Measurements from ENCODE around the gene TEX2.

TEX2 gene

GRCh38 chr17:64277831-64278562, 14.9 kb upstream of the TEX2 start:
- DNase-seq = no peak
- ATAC-seq = no peak
- H3K4me1 Mint-ChIP-seq = peaks cover 11% of the 10 kb centered on the region
- no peaks in the 10 kb centered on the region for H3K27me3 Mint-ChIP-seq
- H3K4me3 Mint-ChIP-seq = no peak overlapping the region
- no peak overlapping the region for H3K27ac Mint-ChIP-seq
- H3K9me3 Mint-ChIP-seq = no peaks in the 10 kb centered on the region

DNA sequence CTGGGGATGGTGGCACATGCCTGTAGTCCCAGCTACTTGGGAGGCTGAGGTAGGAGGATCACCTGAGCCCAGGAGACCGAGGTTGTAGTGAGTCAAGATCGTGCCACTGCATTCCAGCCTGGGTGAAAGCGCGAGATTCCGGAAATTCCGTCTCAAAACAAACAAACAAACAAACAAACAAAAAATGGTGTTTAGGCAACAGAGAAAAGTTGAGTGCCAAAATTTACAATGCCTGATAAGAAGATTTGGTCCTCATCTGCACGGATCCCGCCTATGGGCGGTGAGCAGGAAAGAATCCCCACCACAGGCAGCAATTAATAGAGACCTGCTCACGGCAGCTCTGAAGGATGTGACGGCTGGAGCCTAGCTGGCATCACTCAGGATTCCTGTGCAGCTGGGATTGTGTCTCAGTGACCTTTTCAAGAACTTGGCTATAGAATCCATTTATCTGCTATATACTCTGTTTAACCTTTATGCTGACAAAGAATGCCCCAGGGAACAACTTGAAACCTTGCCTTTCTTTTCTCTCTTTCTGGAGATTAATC, 14.0 kb upstream of the TEX2 start:
- H3K4me3 Mint-ChIP-seq = no peak overlapping the region
- no peak for DNase-seq
- no peak for ATAC-seq
- H3K27ac Mint-ChIP-seq = no peak overlapping the region
- no peaks in the 10 kb centered on the region for H3K9me3 Mint-ChIP-seq
- H3K27me3 Mint-ChIP-seq = no peaks in the 10 kb centered on the region
- peaks cover 6% of the 10 kb centered on the region for H3K4me1 Mint-ChIP-seq

DNA sequence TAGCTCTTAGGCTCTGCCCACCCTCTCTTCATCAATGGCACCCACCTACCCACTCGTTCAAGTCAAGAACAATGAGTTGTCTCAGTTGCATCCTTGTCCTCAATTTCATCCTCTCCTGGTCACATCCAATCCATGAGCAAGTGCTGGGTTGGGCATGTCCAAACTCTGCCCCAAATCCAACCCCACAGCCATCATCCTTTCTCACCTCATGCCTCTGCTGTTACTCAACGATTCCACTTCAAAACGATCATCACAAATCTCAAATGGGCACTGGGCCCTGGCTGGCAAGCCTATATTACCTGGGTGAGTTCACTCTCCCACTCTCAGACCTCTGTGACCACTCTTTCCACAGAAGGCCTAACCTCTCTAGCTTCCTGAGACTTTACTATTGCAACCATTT, 12.0 kb upstream of the TEX2 start:
- Mint-ChIP-seq H3K4me3 (no peak overlapping the region), H3K27ac (no peak overlapping the region), H3K27me3 (no peaks in the 10 kb centered on the region), H3K9me3 (no peaks in the 10 kb centered on the region), H3K4me1 (peaks cover 22% of the 10 kb centered on the region)
- ATAC-seq (no peak), DNase-seq (no peak)

GRCh38 chr17:64273006-64273405, 9.9 kb upstream of the TEX2 start:
- DNase-seq (no peak), ATAC-seq (no peak)
- Mint-ChIP-seq H3K4me1 (peaks cover 26% of the 10 kb centered on the region), H3K4me3 (no peak overlapping the region), H3K9me3 (no peaks in the 10 kb centered on the region), H3K27ac (peak overlapping the region in 1 of 2 donors; percentile 30), H3K27me3 (no peaks in the 10 kb centered on the region)

- Mint-ChIP-seq H3K4me1 (peaks cover 26% of the 10 kb centered on the region), H3K9me3 (no peaks in the 10 kb centered on the region), H3K27ac (peak overlapping the region; percentile 70 to 89), H3K27me3 (no peaks in the 10 kb centered on the region), H3K4me3 (peak overlapping the region; percentile 36 to 39)
- ATAC-seq (peak; percentile 39), DNase-seq (no peak)
Observed at GRCh38 chr17:64270885-64271284, 7.8 kb upstream of the TEX2 start.

- Mint-ChIP-seq H3K27me3 (no peaks in the 10 kb centered on the region), H3K4me1 (peaks cover 26% of the 10 kb centered on the region), H3K9me3 (no peaks in the 10 kb centered on the region), H3K4me3 (peak overlapping the region in 1 of 2 donors; percentile 36), H3K27ac (no peak overlapping the region)
- ATAC-seq (no peak), DNase-seq (no peak)
Observed at GRCh38 chr17:64269687-64270649, 6.9 kb upstream of the TEX2 start.

- no peaks in the 10 kb centered on the region for H3K9me3 Mint-ChIP-seq
Observed at GRCh38 chr17:64264891-64265290, 1.8 kb upstream of the TEX2 start.

GRCh38 chr17:64262198-64262999, 661 bp downstream of the TEX2 start:
- ATAC-seq (peak; percentile 61), DNase-seq (peak; percentile 67 to 73)
- Mint-ChIP-seq H3K4me1 (peaks cover 39% of the 10 kb centered on the region), H3K9me3 (no peaks in the 10 kb centered on the region), H3K27ac (peak overlapping the region; percentile 88 to 96), H3K4me3 (peak overlapping the region; percentile 89 to 97), H3K27me3 (no peaks in the 10 kb centered on the region)

More at GRCh38 chr17:64264891-64265290, 1.8 kb upstream of the TEX2 start:
- H3K4me1 Mint-ChIP-seq = peaks cover 45% of the 10 kb centered on the region
- H3K27me3 Mint-ChIP-seq = no peaks in the 10 kb centered on the region
- DNase-seq = no peak
- no peak overlapping the region for H3K4me3 Mint-ChIP-seq
- ATAC-seq = no peak
- no peak overlapping the region for H3K27ac Mint-ChIP-seq

DNA sequence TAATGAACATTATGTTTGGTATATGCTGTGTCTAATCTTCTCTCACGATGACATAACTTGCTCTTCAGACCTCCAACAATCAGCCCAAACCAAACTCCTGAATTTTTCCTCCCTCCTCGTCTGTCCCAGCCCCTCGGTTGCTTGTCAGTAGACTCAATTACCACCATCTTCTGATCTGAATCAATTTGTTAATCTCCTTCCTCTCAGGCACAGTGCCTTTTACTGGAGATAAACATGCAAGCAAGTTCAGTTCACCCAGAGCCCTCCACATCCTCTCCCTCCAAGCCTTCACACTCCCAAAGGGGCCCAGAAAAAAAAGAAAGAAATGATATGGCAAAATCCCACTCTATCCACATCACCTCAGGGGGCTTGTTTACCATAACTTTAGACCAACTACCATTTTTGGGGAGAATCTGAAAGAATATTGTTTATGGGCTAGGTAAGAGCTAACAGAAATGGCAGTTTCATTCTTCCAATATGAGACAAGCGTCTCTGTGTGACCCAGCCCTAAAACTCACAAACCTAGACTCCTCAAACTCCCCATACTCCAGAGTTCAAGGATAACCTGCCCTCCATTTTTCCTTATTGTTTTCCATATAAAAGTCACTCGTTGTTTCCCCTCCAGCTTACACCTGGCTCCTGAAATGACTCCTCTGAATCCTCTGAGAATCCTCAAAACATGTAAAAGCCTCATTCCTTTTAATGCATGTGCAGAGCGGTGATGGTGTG, 1.5 kb downstream of the TEX2 start:
- DNase-seq = no peak
- Mint-ChIP-seq H3K4me3 (peak overlapping the region; percentile 89 to 97), H3K4me1 (peaks cover 40% of the 10 kb centered on the region), H3K9me3 (no peaks in the 10 kb centered on the region), H3K27ac (peak overlapping the region; percentile 88 to 96), H3K27me3 (no peaks in the 10 kb centered on the region)
- ATAC-seq = no peak

GRCh38 chr17:64260886-64261285, 2.2 kb downstream of the TEX2 start:
- H3K4me3 Mint-ChIP-seq = peak overlapping the region; percentile 36 to 42
- H3K4me1 Mint-ChIP-seq = peaks cover 47% of the 10 kb centered on the region
- ATAC-seq (no peak), DNase-seq (no peak)
- H3K27me3 Mint-ChIP-seq = no peaks in the 10 kb centered on the region
- no peaks in the 10 kb centered on the region for H3K9me3 Mint-ChIP-seq
- H3K27ac Mint-ChIP-seq = no peak overlapping the region

DNA sequence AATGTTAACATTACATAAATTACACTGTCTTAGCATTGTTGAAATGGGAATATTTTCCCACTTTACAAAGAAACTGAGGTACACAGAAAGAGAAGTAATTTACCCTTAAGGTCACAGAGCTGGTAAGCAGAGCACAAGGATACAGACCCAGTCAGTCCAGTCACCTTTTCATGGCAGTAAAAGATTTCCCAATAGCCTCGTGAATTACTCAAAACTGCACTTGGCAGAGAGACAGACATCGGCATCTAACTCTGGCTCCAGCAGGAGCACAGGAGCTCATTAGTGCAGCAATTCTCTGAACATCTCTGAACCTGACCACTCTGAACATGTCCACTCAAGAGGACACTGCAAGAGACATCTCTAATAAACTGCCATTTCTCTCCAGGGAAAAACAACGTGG, 3.1 kb downstream of the TEX2 start:
- Mint-ChIP-seq H3K4me1 (peaks cover 49% of the 10 kb centered on the region), H3K27me3 (no peaks in the 10 kb centered on the region), H3K9me3 (no peaks in the 10 kb centered on the region), H3K27ac (no peak overlapping the region), H3K4me3 (no peak overlapping the region)
- ATAC-seq (no peak), DNase-seq (no peak)

GRCh38 chr17:64259426-64259825, 3.6 kb downstream of the TEX2 start:
- Mint-ChIP-seq H3K27ac (no peak overlapping the region), H3K4me3 (no peak overlapping the region), H3K27me3 (no peaks in the 10 kb centered on the region), H3K9me3 (no peaks in the 10 kb centered on the region), H3K4me1 (peaks cover 47% of the 10 kb centered on the region)
- no peak for DNase-seq
- ATAC-seq = no peak

GRCh38 chr17:64256913-64257807, 5.9 kb downstream of the TEX2 start:
- no peak for ATAC-seq
- Mint-ChIP-seq H3K9me3 (no peaks in the 10 kb centered on the region), H3K4me3 (no peak overlapping the region), H3K27me3 (no peaks in the 10 kb centered on the region), H3K27ac (no peak overlapping the region), H3K4me1 (peaks cover 34% of the 10 kb centered on the region)
- DNase-seq = no peak

GRCh38 chr17:64255764-64256163, 7.3 kb downstream of the TEX2 start:
- Mint-ChIP-seq H3K27ac (no peak overlapping the region), H3K4me3 (no peak overlapping the region)
- no peak for ATAC-seq

More at GRCh38 chr17:64255764-64256163, 7.3 kb downstream of the TEX2 start:
- Mint-ChIP-seq H3K9me3 (no peaks in the 10 kb centered on the region), H3K4me1 (peaks cover 27% of the 10 kb centered on the region), H3K27me3 (no peaks in the 10 kb centered on the region)
- DNase-seq = no peak

Data from stimulated activated naive CD8-positive, alpha-beta T cell treated with anti-CD3 and anti-CD28 coated beads, Interleukin-15, amount 100 ng/mL, for 72 hours (primary cell).